ENCODE results near the gene CPSF3.
A peak's percentile ranks its signal among the peaks of the same experiment; 100 is the strongest.

Gene CPSF3

GRCh38 chr2:9430316-9431293, 7.2 kb downstream of the CPSF3 start:
- Histone ChIP-seq H3K4me3 (ENCODE audit: insufficient read depth in 1 of 2, low read depth in 1 of 2, low read length in 2 of 2) (no peak overlapping the region), H3K36me3 (ENCODE audit: control insufficient read depth in 1 of 2, insufficient read depth in 2 of 2, low read depth in 1 of 2, low read length in 2 of 2) (peaks cover 27 to 64% of the 10 kb centered on the region in 2 experiments), H2BK5ac (ENCODE audit: low read depth, low read length, poor library complexity, severe bottlenecking) (no peak overlapping the region), H3K4ac (ENCODE audit: low read depth in 1 of 2, low read length in 2 of 2) (no peak overlapping the region), H3K23ac (ENCODE audit: low read length in 2 of 2) (no peak overlapping the region), H3K18ac (ENCODE audit: low read depth in 1 of 2, low read length in 2 of 2) (no peak overlapping the region), H3K9me3 (ENCODE audit: control insufficient read depth, low read length) (no peaks in the 10 kb centered on the region), H3K9ac (ENCODE audit: low read length) (peak overlapping the region; percentile 45), H2AFZ (ENCODE audit: low read depth, low read length) (no peak overlapping the region), H2BK120ac (ENCODE audit: low read depth, low read length) (no peak overlapping the region), H2BK12ac (ENCODE audit: low read length in 2 of 2) (no peak overlapping the region), H3K27me3 (ENCODE audit: control insufficient read depth in 1 of 2, insufficient read depth in 1 of 2, low read length in 2 of 2) (no peaks in the 10 kb centered on the region), H2AK5ac (ENCODE audit: low read length, severe bottlenecking) (no peak overlapping the region), H3K27ac (ENCODE audit: low read length, poor library complexity, severe bottlenecking) (no peak overlapping the region), H3K4me1 (ENCODE audit: control insufficient read depth, insufficient read depth, low read depth, low read length) (peaks cover 2% of the 10 kb centered on the region), H3K14ac (ENCODE audit: low read length in 2 of 2) (no peak overlapping the region), H3K4me2 (ENCODE audit: low read length, poor library complexity, severe bottlenecking) (no peak overlapping the region), H2BK15ac (ENCODE audit: low read depth, poor library complexity, severe bottlenecking) (no peak overlapping the region), H4K91ac (ENCODE audit: low read length) (no peak overlapping the region), H4K8ac (ENCODE audit: low read length) (no peak overlapping the region), H3K79me1 (replicated peaks; ENCODE audit: low read length, poor library complexity, severe bottlenecking) (peaks cover 17% of the 10 kb centered on the region)
- peak; percentile 62 for DNase-seq
- no CpG with 5 or more reads among the region's 2 CpGs for WGBS

GRCh38 chr2:9434489-9434888, 11.0 kb downstream of the CPSF3 start:
- Histone ChIP-seq H3K9me3 (ENCODE audit: control insufficient read depth, low read length) (no peaks in the 10 kb centered on the region), H2BK15ac (ENCODE audit: low read depth, poor library complexity, severe bottlenecking) (no peak overlapping the region), H3K36me3 (ENCODE audit: control insufficient read depth in 1 of 2, insufficient read depth in 2 of 2, low read depth in 1 of 2, low read length in 2 of 2) (peaks cover 33 to 82% of the 10 kb centered on the region in 2 experiments), H3K4ac (ENCODE audit: low read depth in 1 of 2, low read length in 2 of 2) (no peak overlapping the region), H2AFZ (ENCODE audit: low read depth, low read length) (no peak overlapping the region), H4K91ac (ENCODE audit: low read length) (no peak overlapping the region), H2BK120ac (ENCODE audit: low read depth, low read length) (no peak overlapping the region), H3K79me1 (replicated peaks; ENCODE audit: low read length, poor library complexity, severe bottlenecking) (peaks cover 4% of the 10 kb centered on the region), H3K4me2 (ENCODE audit: low read length, poor library complexity, severe bottlenecking) (no peak overlapping the region), H3K14ac (ENCODE audit: low read length in 2 of 2) (no peak overlapping the region), H2BK5ac (ENCODE audit: low read depth, low read length, poor library complexity, severe bottlenecking) (no peak overlapping the region), H2AK5ac (ENCODE audit: low read length, severe bottlenecking) (no peak overlapping the region), H3K4me3 (ENCODE audit: insufficient read depth in 1 of 2, low read depth in 1 of 2, low read length in 2 of 2) (no peak overlapping the region), H3K4me1 (ENCODE audit: control insufficient read depth, insufficient read depth, low read depth, low read length) (no peaks in the 10 kb centered on the region), H4K8ac (ENCODE audit: low read length) (no peak overlapping the region), H3K18ac (ENCODE audit: low read depth in 1 of 2, low read length in 2 of 2) (no peak overlapping the region), H2BK12ac (ENCODE audit: low read length in 2 of 2) (no peak overlapping the region), H3K27ac (ENCODE audit: low read length, poor library complexity, severe bottlenecking) (no peak overlapping the region), H3K27me3 (ENCODE audit: control insufficient read depth in 1 of 2, insufficient read depth in 1 of 2, low read length in 2 of 2) (no peaks in the 10 kb centered on the region), H3K23ac (ENCODE audit: low read length in 2 of 2) (no peak overlapping the region), H3K9ac (ENCODE audit: low read length) (no peak overlapping the region)
- peak; percentile 76 for DNase-seq
- 59% methylated on average over 2 of the region's 2 CpGs for WGBS

- no peaks in the 10 kb centered on the region for H3K79me1 ChIP-seq (replicated peaks; ENCODE audit: low read length, poor library complexity, severe bottlenecking)
- no peak overlapping the region for H3K4me2 ChIP-seq (ENCODE audit: low read length, poor library complexity, severe bottlenecking)
- H3K23ac ChIP-seq (ENCODE audit: low read length in 2 of 2) = no peak overlapping the region
- H2AFZ ChIP-seq (ENCODE audit: low read depth, low read length) = no peak overlapping the region
- no peaks in the 10 kb centered on the region for H3K4me1 ChIP-seq (ENCODE audit: control insufficient read depth, insufficient read depth, low read depth, low read length)
- H3K36me3 ChIP-seq (ENCODE audit: control insufficient read depth in 1 of 2, insufficient read depth in 2 of 2, low read depth in 1 of 2, low read length in 2 of 2) = peaks cover 27 to 74% of the 10 kb centered on the region in 2 experiments
- H3K9me3 ChIP-seq (ENCODE audit: control insufficient read depth, low read length) = no peaks in the 10 kb centered on the region
- WGBS = no CpG with 5 or more reads among the region's 1 CpG
- H3K4me3 ChIP-seq (ENCODE audit: insufficient read depth in 1 of 2, low read depth in 1 of 2, low read length in 2 of 2) = no peak overlapping the region
- H3K18ac ChIP-seq (ENCODE audit: low read depth in 1 of 2, low read length in 2 of 2) = no peak overlapping the region
- no peak overlapping the region for H2BK15ac ChIP-seq (ENCODE audit: low read depth, poor library complexity, severe bottlenecking)
- no peak overlapping the region for H2BK12ac ChIP-seq (ENCODE audit: low read length in 2 of 2)
- H3K27ac ChIP-seq (ENCODE audit: low read length, poor library complexity, severe bottlenecking) = no peak overlapping the region
- H3K14ac ChIP-seq (ENCODE audit: low read length in 2 of 2) = no peak overlapping the region
- H2AK5ac ChIP-seq (ENCODE audit: low read length, severe bottlenecking) = no peak overlapping the region
- no peaks in the 10 kb centered on the region for H3K27me3 ChIP-seq (ENCODE audit: control insufficient read depth in 1 of 2, insufficient read depth in 1 of 2, low read length in 2 of 2)
- no peak overlapping the region for H4K91ac ChIP-seq (ENCODE audit: low read length)
- peak overlapping the region; percentile 85 for H3K9ac ChIP-seq (ENCODE audit: low read length)
- no peak overlapping the region for H4K8ac ChIP-seq (ENCODE audit: low read length)
- H2BK120ac ChIP-seq (ENCODE audit: low read depth, low read length) = no peak overlapping the region
- H2BK5ac ChIP-seq (ENCODE audit: low read depth, low read length, poor library complexity, severe bottlenecking) = no peak overlapping the region
- DNase-seq = peak; percentile 45
- no peak overlapping the region for H3K4ac ChIP-seq (ENCODE audit: low read depth in 1 of 2, low read length in 2 of 2)
Observed at GRCh38 chr2:9439536-9439935, 16.1 kb downstream of the CPSF3 start.

GRCh38 chr2:9440058-9440727, 16.7 kb downstream of the CPSF3 start:
- Histone ChIP-seq H4K91ac (ENCODE audit: low read length) (no peak overlapping the region), H2BK12ac (ENCODE audit: low read length in 2 of 2) (no peak overlapping the region), H3K27ac (ENCODE audit: low read length, poor library complexity, severe bottlenecking) (no peak overlapping the region), H2BK15ac (ENCODE audit: low read depth, poor library complexity, severe bottlenecking) (no peak overlapping the region), H3K9ac (ENCODE audit: low read length) (peak overlapping the region; percentile 85), H3K4me3 (ENCODE audit: insufficient read depth in 1 of 2, low read depth in 1 of 2, low read length in 2 of 2) (no peak overlapping the region), H3K4me2 (ENCODE audit: low read length, poor library complexity, severe bottlenecking) (no peak overlapping the region), H3K27me3 (ENCODE audit: control insufficient read depth in 1 of 2, insufficient read depth in 1 of 2, low read length in 2 of 2) (no peaks in the 10 kb centered on the region), H3K18ac (ENCODE audit: low read depth in 1 of 2, low read length in 2 of 2) (no peak overlapping the region), H3K9me3 (ENCODE audit: control insufficient read depth, low read length) (no peaks in the 10 kb centered on the region), H4K8ac (ENCODE audit: low read length) (no peak overlapping the region), H2AFZ (ENCODE audit: low read depth, low read length) (no peak overlapping the region), H3K4ac (ENCODE audit: low read depth in 1 of 2, low read length in 2 of 2) (no peak overlapping the region), H3K79me1 (replicated peaks; ENCODE audit: low read length, poor library complexity, severe bottlenecking) (no peaks in the 10 kb centered on the region), H3K23ac (ENCODE audit: low read length in 2 of 2) (no peak overlapping the region), H2BK120ac (ENCODE audit: low read depth, low read length) (no peak overlapping the region), H3K4me1 (ENCODE audit: control insufficient read depth, insufficient read depth, low read depth, low read length) (no peaks in the 10 kb centered on the region), H2BK5ac (ENCODE audit: low read depth, low read length, poor library complexity, severe bottlenecking) (no peak overlapping the region), H3K36me3 (ENCODE audit: control insufficient read depth in 1 of 2, insufficient read depth in 2 of 2, low read depth in 1 of 2, low read length in 2 of 2) (peaks cover 26 to 74% of the 10 kb centered on the region in 2 experiments), H3K14ac (ENCODE audit: low read length in 2 of 2) (no peak overlapping the region), H2AK5ac (ENCODE audit: low read length, severe bottlenecking) (no peak overlapping the region)
- peak; percentile 62 for DNase-seq
- WGBS = no CpG with 5 or more reads among the region's 1 CpG

All from mesenchymal stem cell (in vitro differentiated cells and primary cell).